Endothelial cell of umbilical vein (primary cell): ENCODE results near the gene FAM118B. TPM values are rescaled to one million over a fixed set of nuclear protein-coding genes. Genes with fewer than 3 reads are reported as not detected.

Source experiments
- BruUV-seq: library from RNA; stranded (reverse); fragments of 400-500 nt; replicated peaks from 2 replicates; lab custom pipeline; 2021; lab: Mats Ljungman, UMichigan
- CTCF ChIA-PET: fragments of 300-600, 350-600 bp; sonication (Branson Sonifier 250); formaldehyde crosslinking; loops from one replicate; lab custom pipeline; 2021; ENCODE audit warnings: antibody characterized with exemption, inconsistent platforms; lab: Charles Lee
- POLR2A ChIA-PET: fragments of 300-600, 350-600 bp; sonication (Branson Sonifier 250); formaldehyde crosslinking; loops from one replicate; lab custom pipeline; 2021; ENCODE audit warnings: antibody characterized with exemption, inconsistent platforms; lab: Charles Lee
- DNase-seq: peaks from one replicate; pipeline ENCODE4 v3.0.0-alpha.2; 2011; ENCODE audit warnings: low read depth, low spot score
- FAIRE-seq: peaks from 2 replicates; lab custom pipeline; 2011; peaks lifted over from hg19 to GRCh38; lab: Jason Lieb, UNC
- H2AFZ ChIP-seq: 2 replicates; pipeline ENCODE4 v1.6.0; 2012; ENCODE audit warnings: low read depth, low read length, control low read depth, inconsistent platforms
- H3K27ac ChIP-seq: 2 replicates; pipeline ENCODE4 v1.5.1; 2011; ENCODE audit warnings: low read depth, mild to moderate bottlenecking, control low read depth, low read length, moderate library complexity; ENCODE audit not compliant: insufficient read depth
- H3K27me3 ChIP-seq, 2 experiments: 2 replicates each; pipeline versions ENCODE4 v1.6.0 to v1.6.1; 2011; ENCODE audit warnings: low read length in 2 of 2, mixed read lengths in 1 of 2; ENCODE audit not compliant: control insufficient read depth in 2 of 2, insufficient read depth in 2 of 2
- H3K36me3 ChIP-seq, 2 experiments: 2 replicates in 1 of 2; 3 replicates in 1 of 2; pipeline ENCODE4 v1.5.1; 2011; ENCODE audit warnings: low read length in 2 of 2, mild to moderate bottlenecking in 1 of 2, moderate library complexity in 1 of 2; ENCODE audit not compliant: control insufficient read depth in 2 of 2, insufficient read depth in 2 of 2; ENCODE audit errors: extremely low read depth in 1 of 2
- H3K4me1 ChIP-seq: 3 replicates; pipeline ENCODE4 v1.5.1; 2011; ENCODE audit warnings: mild to moderate bottlenecking, low read length; ENCODE audit not compliant: control insufficient read depth, insufficient read depth; ENCODE audit errors: extremely low read depth
- H3K4me2 ChIP-seq: 2 replicates; pipeline ENCODE4 v1.6.1; 2011; ENCODE audit warnings: low read length, control low read depth, mixed read lengths; ENCODE audit not compliant: insufficient read depth
- H3K4me3 ChIP-seq, 3 experiments: fragments of 200-600 bp in 1 of 3; sonication (generic), shearing (Covaris generic) in 1 of 3; replicated peaks in 1 of 3; 2 replicates each; pipeline ENCODE4 v1.5.1; 2011 to 2016; ENCODE audit warnings: control low read depth in 3 of 3, low read length in 3 of 3, mild to moderate bottlenecking in 2 of 3, inconsistent platforms in 1 of 3, low read depth in 1 of 3, moderate library complexity in 1 of 3; ENCODE audit not compliant: insufficient read depth in 1 of 3
- H3K79me2 ChIP-seq: 2 replicates; pipeline ENCODE4 v1.6.0; 2012; ENCODE audit warnings: low read length, inconsistent platforms; ENCODE audit not compliant: control insufficient read depth, insufficient read depth
- H3K9ac ChIP-seq: replicated peaks from 2 replicates; pipeline ENCODE3; 2011; ENCODE audit warnings: low read length, control low read depth; ENCODE audit not compliant: insufficient read depth; ENCODE audit errors: extremely low read depth
- H3K9me1 ChIP-seq: replicated peaks from 3 replicates; pipeline ENCODE4 v1.6.0; 2011; ENCODE audit warnings: mild to moderate bottlenecking, low read length; ENCODE audit not compliant: control insufficient read depth, insufficient read depth; ENCODE audit errors: extremely low read depth
- H3K9me3 ChIP-seq: replicated peaks from 2 replicates; pipeline ENCODE4 v1.5.1; 2012; ENCODE audit warnings: low read length, inconsistent platforms; ENCODE audit not compliant: control insufficient read depth, insufficient read depth
- H4K20me1 ChIP-seq: replicated peaks from 2 replicates; pipeline ENCODE3; 2011; ENCODE audit warnings: mild to moderate bottlenecking, low read length; ENCODE audit not compliant: control insufficient read depth, insufficient read depth; ENCODE audit errors: extremely low read depth
- EZH2 ChIP-seq: IDR thresholded peaks from 2 replicates; pipeline ENCODE4 v1.6.1; 2012; ENCODE audit warnings: borderline replicate concordance, low read depth, mild to moderate bottlenecking, moderate library complexity, low read length, inconsistent platforms; ENCODE audit not compliant: severe bottlenecking
- FOS ChIP-seq: IDR thresholded peaks from 2 replicates; pipeline ENCODE4 v1.6.1; 2011; ENCODE audit warnings: mild to moderate bottlenecking, low read length, moderate library complexity, borderline replicate concordance; ENCODE audit not compliant: insufficient read depth
- GATA2 ChIP-seq: IDR thresholded peaks from 2 replicates; pipeline ENCODE4 v1.7.0; 2011; ENCODE audit warnings: low read depth, mild to moderate bottlenecking, moderate library complexity, mixed read lengths, low read length; ENCODE audit not compliant: insufficient read length, insufficient read depth
- JUN ChIP-seq: IDR thresholded peaks from 2 replicates; pipeline ENCODE4 v1.6.1; 2011; ENCODE audit warnings: borderline replicate concordance, low read depth; ENCODE audit not compliant: insufficient read length, insufficient read depth
- MYC ChIP-seq: IDR thresholded peaks from one replicate; pipeline ENCODE4 v1.6.1; 2011; ENCODE audit warnings: mild to moderate bottlenecking, low read depth, low read length
- POLR2A ChIP-seq: IDR thresholded peaks from 2 replicates; pipeline ENCODE4 v1.6.1; 2012; ENCODE audit warnings: low read depth, mild to moderate bottlenecking, control low read depth, low read length
- POLR2AphosphoS5 ChIP-seq: IDR thresholded peaks from 2 replicates; pipeline ENCODE4 v1.6.1; 2012; ENCODE audit warnings: low read depth, mild to moderate bottlenecking, control low read depth, low read length, moderate library complexity; ENCODE audit not compliant: insufficient read depth
- dilution Hi-C: fragments of 300-500 bp; cut with MboI; formaldehyde crosslinking; loops from one replicate; pipeline ENCODE4 v1.15.0; 2019; ENCODE audit warnings: low sequenced_read_pairs; ENCODE audit not compliant: extremely low pct_ligation_motif_present
- intact Hi-C: fragments of 100-400 bp; cut with micrococcal nuclease; formaldehyde crosslinking; loops from one replicate; pipeline ENCODE4 v1.10.0; 2022
- polyA plus RNA-seq, 4 experiments: library from polyadenylated mRNA; depleted of rRNA in 3 of 4; stranded (reverse) in 3 of 4; unstranded in 1 of 4; fragments of >200 nt; gene quantifications; 2 replicates each; pipeline versions ENCODE4 v1.2.1 to v1.2.3, GENCODE V29; 2011 to 2012; ENCODE audit warnings: missing spikeins in 1 of 4
- total RNA-seq: library from RNA; stranded (reverse); gene quantifications from 2 replicates; pipeline ENCODE4 v1.2.3, GENCODE V29; 2021
- TF ChIP-seq, protein P1 (sequence below): IDR thresholded peaks from 2 replicates; pipeline ENCODE4 v1.6.1; 2011; ENCODE audit not compliant: insufficient read depth, insufficient read length
- TF ChIP-seq, protein P2 (sequence below), 2 donors: IDR thresholded peaks; 1 replicate in 1 of 2; 2 replicates in 1 of 2; pipeline ENCODE4 v1.5.1; 2011; ENCODE audit warnings: low read length in 2 of 2, mild to moderate bottlenecking in 2 of 2, moderate library complexity in 2 of 2, control low read depth in 1 of 2, inconsistent platforms in 1 of 2, low read depth in 1 of 2; ENCODE audit not compliant: insufficient read depth in 1 of 2; ENCODE audit errors: extremely low read depth in 1 of 2

The FAM118B gene
- total and polyA plus RNA-seq, 2 donors (not counting 3 experiments of a cell fraction or from before 2014, with no cell fraction given) = 26.6 to 35.8 TPM

DNA sequence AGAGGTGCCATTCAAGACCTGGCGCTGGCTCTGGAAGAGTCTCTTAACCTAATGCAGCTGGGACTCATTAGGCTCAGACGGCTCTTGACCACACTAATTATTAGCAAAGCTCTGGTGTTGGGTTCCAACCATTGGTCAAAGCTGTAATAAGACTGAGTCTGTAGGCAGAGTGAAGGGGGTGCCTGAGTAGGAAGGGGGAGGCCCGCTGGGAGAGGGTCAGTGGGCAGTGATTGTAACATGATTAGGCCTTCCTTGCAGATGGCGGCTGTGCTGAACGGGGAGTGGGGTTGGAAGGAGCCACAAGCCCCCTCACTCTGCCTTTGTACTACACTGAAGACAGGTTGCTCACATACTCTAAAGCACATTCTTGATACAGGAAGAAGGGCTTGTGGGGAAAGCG, 51.9 kb downstream of the FAM118B start:
- Histone ChIP-seq H3K4me1 (peaks cover 8% of the 10 kb centered on the region), H3K4me2 (no peak overlapping the region), H3K9ac (no peak overlapping the region), H3K9me3 (no peaks in the 10 kb centered on the region), H3K79me2 (peaks cover 18% of the 10 kb centered on the region), H4K20me1 (no peaks in the 10 kb centered on the region), H2AFZ (no peak overlapping the region), H3K27ac (no peak overlapping the region), H3K36me3 (peaks cover 41% of the 10 kb centered on the region in 2 experiments), H3K27me3 (no peaks in the 10 kb centered on the region), H3K4me3 (no peak overlapping the region), H3K9me1 (no peaks in the 10 kb centered on the region)
- DNase-seq = no peak
- ChIA-PET POLR2A (no interaction called here), CTCF (interaction anchor here (0.7 kb wide), 1 partner anchor 9 kb away, joined by 3 read pairs; no protein-coding TSS in a partner anchor)
- dilution Hi-C loops (no loop called here), intact Hi-C loops (loop anchor here (10.0 kb wide), 1 partner anchor 339 kb away; no protein-coding TSS in a partner anchor)
- TF ChIP-seq GATA2 = no peak
- no peak for TF ChIP-seq EZH2
- TF ChIP-seq FOS = no peak
- TF ChIP-seq, protein P1, sequence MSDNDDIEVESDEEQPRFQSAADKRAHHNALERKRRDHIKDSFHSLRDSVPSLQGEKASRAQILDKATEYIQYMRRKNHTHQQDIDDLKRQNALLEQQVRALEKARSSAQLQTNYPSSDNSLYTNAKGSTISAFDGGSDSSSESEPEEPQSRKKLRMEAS = no peak
- no peak for TF ChIP-seq POLR2A
- no peak for TF ChIP-seq MYC
- TF ChIP-seq POLR2AphosphoS5 = no peak
- TF ChIP-seq, protein P2, sequence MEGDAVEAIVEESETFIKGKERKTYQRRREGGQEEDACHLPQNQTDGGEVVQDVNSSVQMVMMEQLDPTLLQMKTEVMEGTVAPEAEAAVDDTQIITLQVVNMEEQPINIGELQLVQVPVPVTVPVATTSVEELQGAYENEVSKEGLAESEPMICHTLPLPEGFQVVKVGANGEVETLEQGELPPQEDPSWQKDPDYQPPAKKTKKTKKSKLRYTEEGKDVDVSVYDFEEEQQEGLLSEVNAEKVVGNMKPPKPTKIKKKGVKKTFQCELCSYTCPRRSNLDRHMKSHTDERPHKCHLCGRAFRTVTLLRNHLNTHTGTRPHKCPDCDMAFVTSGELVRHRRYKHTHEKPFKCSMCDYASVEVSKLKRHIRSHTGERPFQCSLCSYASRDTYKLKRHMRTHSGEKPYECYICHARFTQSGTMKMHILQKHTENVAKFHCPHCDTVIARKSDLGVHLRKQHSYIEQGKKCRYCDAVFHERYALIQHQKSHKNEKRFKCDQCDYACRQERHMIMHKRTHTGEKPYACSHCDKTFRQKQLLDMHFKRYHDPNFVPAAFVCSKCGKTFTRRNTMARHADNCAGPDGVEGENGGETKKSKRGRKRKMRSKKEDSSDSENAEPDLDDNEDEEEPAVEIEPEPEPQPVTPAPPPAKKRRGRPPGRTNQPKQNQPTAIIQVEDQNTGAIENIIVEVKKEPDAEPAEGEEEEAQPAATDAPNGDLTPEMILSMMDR (IDR thresholded peaks at IDR 0.05; ENCODE audit: extremely low read depth in 1 of 2, insufficient read depth in 1 of 2, low read depth in 1 of 2, low read length in 2 of 2) = no peak
- no peak for TF ChIP-seq JUN
- FAIRE-seq = no peak
- no TSS peak for BruUV-seq
